GM15510 (cell line): Measurements from ENCODE around the gene FGD2.
A peak's percentile ranks its signal among the peaks of the same experiment; 100 is the strongest.

ENCODE experiments used
- POLR2A ChIP-seq: IDR thresholded peaks from 3 replicates; pipeline ENCODE4 v1.6.1; 2011; ENCODE audit warnings: borderline replicate concordance; ENCODE audit not compliant: insufficient read length; ENCODE audit errors: extremely low read depth

Gene FGD2

DNA sequence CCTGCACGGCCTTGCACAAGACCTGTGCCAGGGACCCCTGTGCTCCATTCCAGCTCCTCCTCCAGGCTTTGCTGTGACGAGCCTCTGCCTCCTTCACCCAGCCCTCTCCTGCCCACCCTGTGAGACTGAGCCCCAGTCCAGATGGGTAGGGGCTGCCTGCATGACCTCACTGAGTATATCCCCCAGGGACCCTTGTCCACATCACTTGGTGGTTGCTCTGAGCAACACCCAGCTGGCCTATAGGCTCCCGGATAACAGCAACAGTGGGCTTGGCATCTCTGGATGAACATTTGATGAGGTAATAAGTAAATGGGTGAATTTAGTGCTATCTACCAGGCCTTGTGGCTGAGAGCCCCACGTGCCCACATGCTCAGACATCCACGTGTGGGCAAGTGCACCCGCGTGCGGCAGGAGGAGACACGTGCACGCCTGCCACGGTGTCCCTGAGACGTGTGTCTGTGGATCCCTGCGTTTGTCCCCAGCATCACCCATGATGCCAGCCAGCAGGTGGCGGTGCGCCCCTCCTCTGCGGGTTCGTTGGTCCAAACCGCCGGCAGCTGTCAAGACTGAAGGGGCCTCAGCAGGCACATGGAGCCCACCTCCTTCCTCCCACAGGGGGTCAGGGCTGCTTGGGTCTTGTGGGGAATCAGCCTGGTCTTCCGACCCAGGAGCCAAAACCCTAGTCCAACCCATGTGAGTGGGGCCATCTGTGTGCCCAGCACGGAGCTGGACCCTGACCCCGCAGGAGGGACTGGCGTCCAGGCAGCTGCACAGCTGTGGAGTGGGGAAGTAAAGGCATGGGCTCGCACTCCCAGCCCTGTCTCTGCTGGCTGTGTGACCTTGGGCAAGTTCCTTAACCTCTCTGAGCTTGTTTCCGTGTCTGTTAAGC, 45.9 kb downstream of the FGD2 start:
- TF ChIP-seq POLR2A = peak; percentile 19

DNA sequence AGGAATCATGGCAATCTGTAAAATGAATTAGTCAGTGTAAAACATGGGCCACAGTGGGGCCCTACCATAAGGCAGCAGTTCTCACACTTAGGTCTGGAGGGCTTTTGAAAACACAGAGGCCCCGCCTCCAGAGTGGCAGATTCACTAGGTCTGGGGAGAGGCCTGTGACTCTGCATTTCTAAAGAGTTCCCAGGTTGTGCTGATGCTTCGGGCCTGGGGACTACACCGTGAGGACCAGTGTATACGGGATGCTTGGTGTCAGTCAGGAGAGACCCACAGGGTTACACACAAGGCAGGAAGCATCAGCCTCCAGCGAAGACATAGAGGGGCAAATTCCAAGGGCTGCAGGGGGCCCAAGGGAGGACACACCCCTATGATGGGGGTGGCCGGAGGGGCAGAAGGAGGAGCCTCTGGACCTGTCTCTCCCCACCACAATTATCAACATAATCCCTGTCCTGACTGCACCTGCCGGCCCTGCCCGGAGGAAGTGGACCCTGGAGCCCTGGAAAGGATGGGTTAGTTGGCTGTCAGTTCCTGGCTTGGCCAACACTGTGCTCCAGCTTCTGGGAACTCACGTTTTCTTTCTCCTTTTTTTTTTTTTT, 46.7 kb downstream of the FGD2 start:
- no peak for TF ChIP-seq POLR2A

- no peak for TF ChIP-seq POLR2A
Measured at GRCh38 chr6:37053683-37054082, 48.2 kb downstream of the FGD2 start.

GRCh38 chr6:37054171-37054570, 48.7 kb downstream of the FGD2 start:
- TF ChIP-seq POLR2A = no peak

- no peak for TF ChIP-seq POLR2A
Measured at GRCh38 chr6:37054580-37054979, 49.1 kb downstream of the FGD2 start.

GRCh38 chr6:37056112-37056403, 50.6 kb downstream of the FGD2 start:
- TF ChIP-seq POLR2A = no peak

GRCh38 chr6:37056439-37057127, 51.1 kb downstream of the FGD2 start:
- no peak for TF ChIP-seq POLR2A

GRCh38 chr6:37057128-37057471, 51.6 kb downstream of the FGD2 start:
- TF ChIP-seq POLR2A = no peak

GRCh38 chr6:37057678-37058077, 52.2 kb downstream of the FGD2 start:
- no peak for TF ChIP-seq POLR2A

DNA sequence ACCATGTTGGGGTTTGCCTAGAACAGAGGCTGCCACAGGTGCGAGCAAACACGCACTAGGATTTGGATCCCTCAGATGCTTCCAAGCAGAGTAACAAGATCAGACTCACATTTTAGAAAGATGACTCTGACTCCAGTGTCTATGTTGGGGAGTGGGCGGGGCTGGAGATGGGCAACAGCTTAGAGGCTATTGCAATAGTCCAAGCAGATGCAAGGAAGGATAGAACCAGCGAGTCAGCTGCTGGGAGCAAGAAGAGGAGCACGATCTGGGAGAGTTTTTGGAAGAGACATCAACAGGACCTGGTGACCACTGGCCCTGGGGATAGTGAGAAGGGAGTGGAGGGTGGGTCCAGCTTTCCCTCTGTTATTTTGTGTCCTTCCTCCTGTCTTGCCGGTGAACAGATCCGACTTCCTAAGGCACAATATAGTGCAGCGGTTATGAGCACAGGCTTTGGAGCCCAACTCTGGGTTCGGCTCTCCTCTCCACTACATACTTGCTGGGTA, 52.7 kb downstream of the FGD2 start:
- no peak for TF ChIP-seq POLR2A

GRCh38 chr6:37059344-37060194, 54.1 kb downstream of the FGD2 start:
- no peak for TF ChIP-seq POLR2A

- no peak for TF ChIP-seq POLR2A
Measured at GRCh38 chr6:37060195-37060559, 54.7 kb downstream of the FGD2 start.

DNA sequence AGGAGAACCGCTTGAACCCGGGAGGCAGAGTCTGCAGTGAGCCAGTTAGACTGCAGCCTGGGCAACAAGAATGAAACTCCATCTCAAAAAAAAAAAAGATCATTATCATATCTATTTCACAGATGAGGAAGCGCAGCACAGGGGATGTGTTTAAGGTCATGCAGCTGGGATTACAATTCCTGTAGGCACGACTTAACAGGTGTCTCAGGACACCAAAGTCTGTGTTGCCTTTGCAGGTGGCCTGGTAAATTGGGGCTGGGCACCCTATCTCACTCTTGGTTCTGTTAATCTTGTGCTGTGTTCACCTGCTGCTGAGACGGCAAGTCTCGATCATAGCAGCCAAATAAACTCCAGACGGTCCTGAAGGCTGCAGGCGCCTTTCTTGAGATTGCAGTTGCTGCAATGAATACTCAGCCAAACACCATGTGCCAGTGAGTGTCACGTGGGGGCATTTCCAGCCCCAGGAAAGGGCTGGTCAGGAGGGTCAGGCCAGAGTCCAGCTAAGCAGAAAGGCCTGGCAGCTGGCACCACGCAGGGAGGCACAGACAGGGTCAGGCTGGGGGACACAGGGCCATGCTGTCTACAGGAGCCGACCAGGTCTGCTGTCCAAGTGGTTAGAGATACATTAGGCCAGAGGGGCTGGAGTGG, 55.8 kb downstream of the FGD2 start:
- no peak for TF ChIP-seq POLR2A

- TF ChIP-seq POLR2A = no peak
Measured at GRCh38 chr6:37062424-37062823, 57.0 kb downstream of the FGD2 start.
